Brain microvascular endothelial cell (primary cell): ENCODE measurements around the gene DVL1.

Experiments used
- DNase-seq: peaks from one replicate; pipeline ENCODE4 v3.0.0-alpha.2; 2020
- H3K27ac ChIP-seq: fragments of 250-450 bp; sonication (Bioruptor Pico); 2 replicates; pipeline ENCODE4 v1.5.1; 2020; ENCODE audit warnings: mild to moderate bottlenecking, moderate library complexity
- H3K27me3 ChIP-seq: fragments of 250-450 bp; sonication (Bioruptor Pico); replicated peaks from 2 replicates; pipeline ENCODE4 v1.5.1; 2020; ENCODE audit warnings: mild to moderate bottlenecking
- H3K36me3 ChIP-seq: fragments of 250-450 bp; sonication (Bioruptor Pico); replicated peaks from 2 replicates; pipeline ENCODE4 v1.5.1; 2020; ENCODE audit warnings: mild to moderate bottlenecking
- H3K4me3 ChIP-seq: 2 replicates; pipeline ENCODE4 v1.5.1; 2011; ENCODE audit warnings: low read depth, mild to moderate bottlenecking, control low read depth, low read length, moderate library complexity
- CTCF ChIP-seq: IDR thresholded peaks from 2 replicates; pipeline ENCODE4 v1.5.1; 2011; ENCODE audit warnings: low read depth, mild to moderate bottlenecking, moderate library complexity, low read length, control low read depth, inconsistent platforms; ENCODE audit errors: missing control alignments
- in situ Hi-C: cut with HindIII; loops from 2 replicates; pipeline ENCODE4 v1.10.0; 2017; ENCODE audit warnings: low sequenced_read_pairs, low pct_ligation_motif_present

The DVL1 gene

GRCh38 chr1:1306661-1307260 is 42.5 kb downstream of the DVL1 start:
- no peak for TF ChIP-seq CTCF
- no peak overlapping the region for H3K27ac ChIP-seq
- in situ Hi-C loops = no loop called here
- H3K27me3 ChIP-seq = no peaks in the 10 kb centered on the region
- peaks cover 21% of the 10 kb centered on the region for H3K36me3 ChIP-seq
- H3K4me3 ChIP-seq = peak overlapping the region; percentile 68
- no peak for DNase-seq

GRCh38 chr1:1306070-1306660 is 43.1 kb downstream of the DVL1 start:
- peak overlapping the region; percentile 68 for H3K4me3 ChIP-seq
- TF ChIP-seq CTCF = peak; percentile 42
- H3K27ac ChIP-seq = peak overlapping the region; percentile 10
- H3K27me3 ChIP-seq = no peaks in the 10 kb centered on the region
- in situ Hi-C loops = no loop called here
- DNase-seq = no peak
- peaks cover 15% of the 10 kb centered on the region for H3K36me3 ChIP-seq

- DNase-seq = peak; percentile 48
- no peak for TF ChIP-seq CTCF
- Histone ChIP-seq H3K27ac (peak overlapping the region; percentile 10), H3K36me3 (peaks cover 9% of the 10 kb centered on the region), H3K27me3 (no peaks in the 10 kb centered on the region), H3K4me3 (peak overlapping the region; percentile 22)
- in situ Hi-C loops = no loop called here
Measured at GRCh38 chr1:1305300-1306069, 43.7 kb downstream of the DVL1 start.

- peak overlapping the region; percentile 22 for H3K4me3 ChIP-seq
- DNase-seq = peak; percentile 61
- no peak for TF ChIP-seq CTCF
- H3K27ac ChIP-seq = peak overlapping the region; percentile 5
- H3K36me3 ChIP-seq = peaks cover under 1% of the 10 kb centered on the region
- H3K27me3 ChIP-seq = no peaks in the 10 kb centered on the region
- in situ Hi-C loops = no loop called here
Measured at GRCh38 chr1:1304331-1305299, 44.6 kb downstream of the DVL1 start.

- in situ Hi-C loops = no loop called here
- no peaks in the 10 kb centered on the region for H3K36me3 ChIP-seq
- no peak for TF ChIP-seq CTCF
- DNase-seq = no peak
- no peaks in the 10 kb centered on the region for H3K27me3 ChIP-seq
- no peak overlapping the region for H3K4me3 ChIP-seq
- H3K27ac ChIP-seq = no peak overlapping the region
Measured at GRCh38 chr1:1303736-1304135, 45.5 kb downstream of the DVL1 start.
